ENCODE data around the gene LTO1.

The LTO1 gene

GRCh38 chr11:69647390-69647748 lies 27.8 kb downstream of the LTO1 start:
- TF ChIP-seq CTCF (IDR thresholded peaks at IDR 0.05; ENCODE audit: low read depth, low read length) = no peak

GRCh38 chr11:69646493-69647389 lies 28.4 kb downstream of the LTO1 start:
- no peak for TF ChIP-seq CTCF (IDR thresholded peaks at IDR 0.05; ENCODE audit: low read depth, low read length)
- no peak overlapping the region for H3K4me3 ChIP-seq (ENCODE audit: low read depth, low read length)

More at GRCh38 chr11:69647390-69647748, 27.8 kb downstream of the LTO1 start:
- H3K4me3 ChIP-seq (ENCODE audit: low read depth, low read length) = no peak overlapping the region

- H3K4me3 ChIP-seq (ENCODE audit: low read depth, low read length) = peak overlapping the region; percentile 98; the same call in 1 of the 2 replicates
- no peak for TF ChIP-seq CTCF (IDR thresholded peaks at IDR 0.05; ENCODE audit: low read depth, low read length)
These were observed 29.2 kb downstream of the LTO1 start for GRCh38 chr11:69645801-69646492.

GRCh38 chr11:69644962-69645675 lies 30.0 kb downstream of the LTO1 start:
- H3K4me3 ChIP-seq (ENCODE audit: low read depth, low read length) = peak overlapping the region; percentile 98
- TF ChIP-seq CTCF (IDR thresholded peaks at IDR 0.05; ENCODE audit: low read depth, low read length) = no peak

- TF ChIP-seq CTCF (IDR thresholded peaks at IDR 0.05; ENCODE audit: low read depth, low read length) = peak; percentile 30; the same call in 1 of the 2 replicates
These were observed 30.8 kb downstream of the LTO1 start for GRCh38 chr11:69644071-69644961.

GRCh38 chr11:69643646-69644045 lies 31.5 kb downstream of the LTO1 start:
- no peak for TF ChIP-seq CTCF (IDR thresholded peaks at IDR 0.05; ENCODE audit: low read depth, low read length)
- peak overlapping the region; percentile 98 for H3K4me3 ChIP-seq (ENCODE audit: low read depth, low read length)

More at GRCh38 chr11:69644071-69644961, 30.8 kb downstream of the LTO1 start:
- peak overlapping the region; percentile 98 for H3K4me3 ChIP-seq (ENCODE audit: low read depth, low read length)
